Muscle of leg (tissue), 11 donors: Measurements from ENCODE around the gene COL4A2. TPM values are rescaled to one million over a fixed set of nuclear protein-coding genes. Genes with fewer than 3 reads are reported as not detected.
A peak's percentile ranks its signal among the peaks of the same experiment; 100 is the strongest.

Experiments used
- DNase-seq: peaks from one replicate; pipeline ENCODE4 v3.0.0; 2013
- H3K27ac ChIP-seq: one replicate; pipeline ENCODE4 v1.5.1; 2013; ENCODE audit warnings: mild to moderate bottlenecking, low read length, control low read depth
- H3K27me3 ChIP-seq: one replicate; pipeline ENCODE4 v1.6.1; 2013; ENCODE audit warnings: low read length; ENCODE audit not compliant: control insufficient read depth, insufficient read depth
- H3K36me3 ChIP-seq: one replicate; pipeline ENCODE4 v1.6.1; 2013; ENCODE audit warnings: low read length; ENCODE audit not compliant: control insufficient read depth, insufficient read depth
- H3K4me1 ChIP-seq: one replicate; pipeline ENCODE4 v1.6.1; 2013; ENCODE audit warnings: low read length; ENCODE audit not compliant: control insufficient read depth, insufficient read depth
- H3K4me3 ChIP-seq: one replicate; pipeline ENCODE4 v1.5.1; 2013; ENCODE audit warnings: low read length, control low read depth
- H3K9me3 ChIP-seq: replicated peaks from 2 replicates; pipeline ENCODE4 v1.6.1; 2013; ENCODE audit warnings: low read depth, low read length; ENCODE audit not compliant: control insufficient read depth
- WGBS: methylation state at CpG from one replicate; pipeline ENCODE4 v1.1.5; 2013; ENCODE audit warnings: missing lambda C conversion rate; ENCODE audit not compliant: insufficient coverage; 5-methylcytosine and 5-hydroxymethylcytosine counted together
- polyA plus RNA-seq, 8 donors: library from polyadenylated mRNA; unstranded; fragments of 120-200 nt; gene quantifications; one replicate each; pipeline versions ENCODE4 v1.2.1 to v1.2.3, GENCODE V29; 2013; ENCODE audit warnings: inconsistent platforms in 1 of 8, low replicate concordance in 1 of 8; ENCODE audit not compliant: insufficient read length in 8 of 8, insufficient read depth in 1 of 8
- total RNA-seq: library from RNA; stranded (reverse); fragments of 120-200 nt; gene quantifications from one replicate; pipeline ENCODE4 v1.2.4, GENCODE V29; 2013

COL4A2 gene
- total and polyA plus RNA-seq, 9 donors: 429 to 712 (median 555) TPM

DNA sequence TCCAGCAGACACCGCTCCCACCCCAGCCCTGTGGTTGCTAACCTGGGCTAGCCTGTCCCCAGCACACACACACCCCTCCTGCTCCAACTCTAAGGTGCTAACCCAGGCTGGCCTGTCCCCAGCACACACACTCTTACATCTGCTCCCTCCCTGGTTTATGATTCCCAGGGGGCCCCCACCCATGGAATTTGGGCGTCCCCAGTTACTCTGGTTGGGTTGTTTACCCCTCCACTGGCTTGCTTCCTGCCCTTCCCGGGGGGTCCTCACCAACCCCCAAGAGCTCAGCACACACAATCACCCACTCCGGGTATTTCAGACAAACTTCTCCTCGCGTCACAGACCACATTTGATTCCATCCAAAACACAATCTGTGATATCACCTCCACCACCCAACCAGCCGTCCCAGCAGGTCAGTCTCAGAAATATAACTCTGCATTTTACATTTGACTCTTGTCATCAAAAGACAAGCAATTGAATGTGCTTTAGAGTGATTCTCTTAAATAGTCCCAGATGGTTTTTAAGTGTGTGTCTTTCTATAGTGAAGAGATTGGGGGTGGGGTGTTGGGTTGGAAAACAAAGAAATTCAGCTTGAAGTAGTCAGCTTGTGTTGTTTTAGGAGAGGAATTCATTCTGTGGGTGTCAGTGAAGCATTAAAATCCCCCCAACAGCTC is 20.1 kb downstream of the COL4A2 start:
- Histone ChIP-seq H3K4me1 (peaks cover 71% of the 10 kb centered on the region), H3K36me3 (peaks cover 16% of the 10 kb centered on the region), H3K9me3 (no peaks in the 10 kb centered on the region), H3K4me3 (no peak overlapping the region), H3K27ac (no peak overlapping the region), H3K27me3 (no peaks in the 10 kb centered on the region)
- WGBS: 53% methylated on average over 6 of the region's 7 CpGs
- no peak for DNase-seq

DNA sequence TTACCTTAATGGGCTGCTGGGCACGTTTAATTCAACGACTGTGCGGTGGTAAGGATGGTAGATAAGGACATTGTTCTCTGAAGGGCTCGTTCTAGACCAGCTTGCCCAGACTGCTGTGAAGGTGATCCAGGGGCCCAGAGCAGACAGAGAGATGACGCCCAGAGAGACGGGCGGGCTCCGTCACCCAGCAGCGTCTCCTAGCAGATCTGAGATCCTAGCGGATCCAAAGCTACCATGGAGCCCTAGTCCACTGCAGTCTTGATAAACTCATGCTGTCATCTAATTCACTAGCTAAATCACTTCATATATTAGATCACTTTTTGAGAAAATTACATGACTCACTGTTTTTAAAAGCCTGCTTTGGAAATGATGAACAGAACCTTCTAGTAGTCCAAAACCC is 21.5 kb downstream of the COL4A2 start:
- H3K27me3 ChIP-seq: no peaks in the 10 kb centered on the region
- H3K4me1 ChIP-seq: peaks cover 63% of the 10 kb centered on the region
- peaks cover 22% of the 10 kb centered on the region for H3K36me3 ChIP-seq
- H3K9me3 ChIP-seq: no peaks in the 10 kb centered on the region
- no peak for DNase-seq
- no peak overlapping the region for H3K4me3 ChIP-seq
- no peak overlapping the region for H3K27ac ChIP-seq
- 97% methylated on average over 9 of the region's 10 CpGs for WGBS

DNA sequence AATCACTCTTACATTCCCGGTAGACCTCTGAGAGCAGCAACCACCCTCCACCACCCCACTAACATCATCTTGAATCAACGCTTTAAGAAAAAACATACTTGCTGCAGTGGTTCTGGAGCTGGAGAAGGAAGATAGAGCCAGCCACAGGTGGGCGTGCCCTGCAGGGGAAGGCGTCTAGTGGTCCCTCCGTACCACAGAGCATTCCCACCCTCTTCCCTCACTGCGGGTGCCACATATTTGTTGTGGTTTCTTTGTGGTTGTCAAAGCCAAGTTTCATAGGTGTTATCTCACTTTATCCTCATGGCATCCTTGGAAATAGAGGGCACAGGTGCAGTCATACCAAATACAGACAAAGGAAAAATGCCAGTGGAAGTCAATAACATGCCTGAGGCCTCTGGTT is 22.2 kb downstream of the COL4A2 start:
- H3K4me3 ChIP-seq: no peak overlapping the region
- no peak overlapping the region for H3K27ac ChIP-seq
- DNase-seq: no peak
- H3K4me1 ChIP-seq: peaks cover 62% of the 10 kb centered on the region
- H3K27me3 ChIP-seq: no peaks in the 10 kb centered on the region
- WGBS: no CpG with 5 or more reads among the region's 6 CpGs
- peaks cover 27% of the 10 kb centered on the region for H3K36me3 ChIP-seq
- H3K9me3 ChIP-seq: no peaks in the 10 kb centered on the region

DNA sequence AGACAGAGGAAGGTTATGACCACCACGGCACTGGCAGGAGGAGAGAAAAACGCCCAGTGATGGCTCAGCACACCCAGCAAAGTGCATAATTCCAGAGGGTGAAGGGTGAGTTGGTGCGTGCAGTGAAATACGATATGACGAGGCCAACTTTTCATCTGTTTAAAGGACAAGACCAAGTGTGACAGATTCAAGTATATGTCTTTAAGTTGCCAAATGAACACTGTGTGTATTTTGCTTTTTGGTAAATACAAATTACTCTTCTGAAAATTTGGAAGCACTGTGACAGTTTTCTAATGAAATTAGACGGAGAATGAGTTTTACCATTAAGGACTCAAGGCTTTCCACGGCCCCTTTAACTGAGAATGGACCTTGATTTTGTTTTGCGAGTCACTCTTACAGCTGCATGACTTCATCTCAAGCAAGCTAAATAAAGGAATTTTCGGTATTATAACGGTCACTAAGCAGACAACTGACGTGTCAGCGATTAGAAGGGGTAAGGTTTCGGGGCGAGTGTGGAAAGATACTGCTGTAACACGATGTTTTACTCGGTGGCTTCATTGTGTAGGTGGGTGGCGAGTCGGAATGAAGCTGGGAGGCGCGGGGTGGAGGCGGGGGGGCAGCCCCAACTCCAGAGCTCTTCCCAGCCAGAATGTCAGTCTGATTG is 22.8 kb downstream of the COL4A2 start:
- Histone ChIP-seq H3K4me3 (no peak overlapping the region), H3K4me1 (peaks cover 56% of the 10 kb centered on the region), H3K27ac (peak overlapping the region; percentile 43), H3K9me3 (no peaks in the 10 kb centered on the region), H3K36me3 (peaks cover 30% of the 10 kb centered on the region), H3K27me3 (no peaks in the 10 kb centered on the region)
- WGBS: 77% methylated on average over 15 of the region's 21 CpGs
- no peak for DNase-seq

DNA sequence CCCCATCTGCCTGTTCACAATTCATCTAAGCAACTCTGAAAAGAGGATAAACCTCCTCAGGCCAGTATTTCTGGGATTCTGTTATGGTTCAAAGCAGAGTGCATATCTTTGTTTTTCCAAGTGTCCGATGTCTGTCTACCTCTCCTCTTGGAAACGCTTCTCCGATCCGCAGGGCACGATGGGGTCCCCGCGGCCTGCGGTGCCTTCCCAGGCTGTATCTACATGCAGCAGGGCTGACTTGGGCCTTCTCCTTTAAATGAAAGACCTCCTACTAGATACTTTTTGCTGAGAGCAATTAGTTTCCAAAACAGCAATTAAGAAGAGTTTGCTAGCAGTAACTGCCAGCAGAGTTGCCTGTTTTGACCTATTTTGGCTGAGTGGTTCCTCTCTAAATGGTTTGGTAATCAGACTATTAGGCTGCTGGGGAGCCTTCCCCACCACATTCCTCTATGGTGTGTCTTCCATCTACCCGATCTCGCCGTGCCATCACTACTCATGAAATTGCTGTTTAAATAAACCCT is 23.5 kb downstream of the COL4A2 start:
- H3K27me3 ChIP-seq: no peaks in the 10 kb centered on the region
- H3K4me3 ChIP-seq: no peak overlapping the region
- no peaks in the 10 kb centered on the region for H3K9me3 ChIP-seq
- peak overlapping the region; percentile 43 for H3K27ac ChIP-seq
- WGBS: 82% methylated on average over 7 of the region's 11 CpGs
- no peak for DNase-seq
- H3K4me1 ChIP-seq: peaks cover 52% of the 10 kb centered on the region
- peaks cover 32% of the 10 kb centered on the region for H3K36me3 ChIP-seq

DNA sequence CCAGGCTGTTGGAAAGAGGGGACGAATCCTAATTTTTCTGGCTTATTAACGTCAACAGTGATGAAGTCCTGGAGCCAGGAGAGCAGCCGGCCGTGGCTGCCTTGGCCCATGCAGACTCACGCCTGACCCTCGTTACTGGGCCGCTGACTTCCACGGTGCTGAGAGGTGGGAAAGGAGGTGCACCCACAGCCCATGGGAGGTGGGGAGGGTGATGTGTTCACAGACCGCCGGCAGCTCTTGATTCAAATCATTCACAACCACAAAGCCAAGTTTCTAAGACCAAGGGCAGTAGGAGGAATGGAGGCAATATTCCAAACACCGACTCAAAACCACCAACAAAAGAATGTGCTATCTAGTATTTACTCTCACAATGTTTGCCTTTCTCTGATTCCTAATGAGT is 24.3 kb downstream of the COL4A2 start:
- 20% methylated on average over 1 of the region's 11 CpGs for WGBS
- peak; percentile 44 for DNase-seq
- peaks cover 32% of the 10 kb centered on the region for H3K36me3 ChIP-seq
- no peak overlapping the region for H3K4me3 ChIP-seq
- peaks cover 50% of the 10 kb centered on the region for H3K4me1 ChIP-seq
- no peaks in the 10 kb centered on the region for H3K9me3 ChIP-seq
- H3K27me3 ChIP-seq: no peaks in the 10 kb centered on the region
- H3K27ac ChIP-seq: peak overlapping the region; percentile 23

DNA sequence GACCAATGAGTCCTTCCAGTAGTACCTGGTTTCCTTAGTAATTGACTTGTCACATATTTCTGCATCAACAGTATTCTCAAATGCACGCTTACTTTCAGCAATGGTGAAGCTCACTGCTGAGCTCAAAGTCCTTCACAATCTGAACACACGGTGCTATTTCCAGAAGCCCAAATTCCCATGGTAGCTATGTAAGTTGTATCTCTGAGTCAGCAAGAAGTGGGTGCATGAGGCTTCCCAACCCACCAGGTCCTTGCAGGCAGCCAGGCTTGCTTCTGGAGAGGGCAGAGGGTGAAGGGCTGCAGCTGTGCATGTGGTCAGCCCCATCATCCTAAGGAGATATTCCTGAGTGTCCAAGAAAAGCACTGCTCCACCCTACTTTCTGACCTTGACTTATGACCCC is 25.7 kb downstream of the COL4A2 start:
- Histone ChIP-seq H3K9me3 (no peaks in the 10 kb centered on the region), H3K27me3 (no peaks in the 10 kb centered on the region), H3K27ac (no peak overlapping the region), H3K4me3 (no peak overlapping the region), H3K36me3 (peaks cover 32% of the 10 kb centered on the region), H3K4me1 (peaks cover 52% of the 10 kb centered on the region)
- 100% methylated on average over 1 of the region's 2 CpGs for WGBS
- DNase-seq: no peak

DNA sequence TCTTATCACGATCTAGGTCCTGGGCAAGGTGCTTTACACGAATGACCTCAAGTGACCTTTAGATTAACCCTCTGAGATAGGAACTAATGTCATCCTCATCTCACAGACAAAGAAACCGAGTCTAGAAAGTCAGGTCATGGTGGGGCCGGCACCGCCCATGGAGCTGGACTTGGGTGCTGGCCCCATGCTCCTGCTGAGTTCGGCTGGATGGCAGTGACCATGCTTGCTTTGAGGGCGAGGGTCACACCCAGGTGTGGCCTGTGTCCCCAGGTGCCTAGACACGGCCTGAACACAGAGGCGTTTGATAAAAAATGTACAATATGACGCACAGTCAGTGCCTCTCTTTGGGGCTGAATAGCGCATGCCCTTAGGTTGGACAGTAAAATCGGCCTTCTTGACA is 26.8 kb downstream of the COL4A2 start:
- H3K27ac ChIP-seq: no peak overlapping the region
- no peak for DNase-seq
- peaks cover 32% of the 10 kb centered on the region for H3K36me3 ChIP-seq
- H3K9me3 ChIP-seq: no peaks in the 10 kb centered on the region
- peaks cover 60% of the 10 kb centered on the region for H3K4me1 ChIP-seq
- WGBS: 88% methylated on average over 11 of the region's 12 CpGs
- H3K4me3 ChIP-seq: no peak overlapping the region
- no peaks in the 10 kb centered on the region for H3K27me3 ChIP-seq

DNA sequence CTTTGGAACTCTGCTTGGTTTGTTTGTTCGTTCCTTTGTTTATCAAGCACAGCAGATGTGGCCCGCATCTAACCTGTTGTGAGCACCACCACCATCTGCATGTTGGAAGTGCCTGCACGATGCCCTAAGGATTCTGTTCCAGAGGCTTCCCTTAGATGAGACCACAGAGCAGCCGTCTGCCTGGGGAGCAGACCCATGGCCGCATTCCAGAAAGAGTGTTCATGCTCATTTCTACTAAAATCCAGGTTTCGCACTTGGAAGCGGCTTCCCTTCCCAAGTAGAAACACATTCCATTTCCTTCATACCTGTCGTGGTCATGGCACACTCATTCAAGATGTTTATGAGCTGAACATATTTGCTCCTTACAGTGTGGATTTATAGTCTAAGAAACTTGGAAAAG is 27.2 kb downstream of the COL4A2 start:
- Histone ChIP-seq H3K9me3 (no peaks in the 10 kb centered on the region), H3K4me3 (no peak overlapping the region), H3K27me3 (no peaks in the 10 kb centered on the region), H3K4me1 (peaks cover 62% of the 10 kb centered on the region), H3K27ac (no peak overlapping the region), H3K36me3 (peaks cover 32% of the 10 kb centered on the region)
- DNase-seq: no peak
- 22% methylated on average over 5 of the region's 8 CpGs for WGBS

DNA sequence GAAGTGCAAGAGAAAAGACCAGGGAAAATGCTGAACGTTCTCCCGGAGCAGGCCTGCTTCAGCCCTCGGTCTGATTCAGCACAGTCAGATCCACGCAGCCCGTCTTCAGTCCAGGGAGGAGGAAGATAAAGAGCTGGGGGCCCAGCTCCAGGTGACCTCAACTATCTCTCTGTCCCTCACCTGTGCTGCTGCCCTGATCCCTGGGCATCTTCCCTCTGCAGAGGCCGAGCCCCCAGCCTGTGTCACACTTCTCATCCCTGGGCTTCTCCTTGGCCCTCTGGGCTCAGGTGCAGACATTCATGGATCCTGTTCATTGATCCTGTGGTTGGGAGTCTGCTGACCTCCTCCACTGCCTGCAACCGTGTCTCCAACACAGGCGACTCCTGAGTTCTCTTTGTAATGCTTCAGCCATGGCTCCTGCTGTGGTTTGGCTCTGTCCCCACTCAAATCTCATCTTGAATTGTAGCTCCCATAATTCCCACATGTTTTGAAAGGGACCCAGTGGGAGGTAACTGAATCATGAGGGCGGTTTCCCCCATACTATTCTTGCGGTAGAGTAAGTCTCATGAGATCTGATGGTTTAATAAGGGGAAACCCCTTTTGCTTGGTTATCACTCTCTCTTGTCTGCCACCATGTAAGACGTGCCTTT is 27.9 kb downstream of the COL4A2 start:
- H3K4me1 ChIP-seq: peaks cover 61% of the 10 kb centered on the region
- DNase-seq: no peak
- no peak overlapping the region for H3K27ac ChIP-seq
- WGBS: 74% methylated on average over 6 of the region's 11 CpGs
- H3K4me3 ChIP-seq: no peak overlapping the region
- no peaks in the 10 kb centered on the region for H3K27me3 ChIP-seq
- H3K9me3 ChIP-seq: no peaks in the 10 kb centered on the region
- peaks cover 29% of the 10 kb centered on the region for H3K36me3 ChIP-seq
